22Rv1 (cell line): Measurements from ENCODE around the gene MTMR12.

Source experiments
- CTCF ChIP-seq: fragments of 450-650 bp; IDR thresholded peaks from 2 replicates; pipeline ENCODE4 v1.5.1; 2017; ENCODE audit warnings: mild to moderate bottlenecking
- ZFX ChIP-seq: fragments of 450-650 bp; IDR thresholded peaks from 2 replicates; pipeline ENCODE4 v1.6.1; 2017; ENCODE audit warnings: antibody characterized with exemption, borderline replicate concordance

GRCh38 chr5:32193591-32193990 lies 119.1 kb downstream of the MTMR12 start:
- TF ChIP-seq CTCF = no peak
- no peak for TF ChIP-seq ZFX
